IMR-90 (cell line): ENCODE measurements around the gene U2SURP.

Experiments used
- CHD1 ChIP-seq: IDR thresholded peaks from 2 replicates; pipeline ENCODE4 v1.6.1; 2012; ENCODE audit warnings: low read depth, low read length, improper control_type of control experiment
- CTCF ChIP-seq: conservative IDR thresholded peaks from 2 replicates; pipeline ENCODE4 v1.5.1; 2012; ENCODE audit warnings: mild to moderate bottlenecking, low read depth, low read length, improper control_type of control experiment
- POLR2A ChIP-seq: IDR thresholded peaks from 2 replicates; pipeline ENCODE4 v1.6.1; 2012; ENCODE audit warnings: mild to moderate bottlenecking, low read depth, low read length
- RFX5 ChIP-seq: IDR thresholded peaks from 2 replicates; pipeline ENCODE4 v1.8.0; 2012; ENCODE audit warnings: low read depth, mild to moderate bottlenecking, low read length, moderate library complexity

GRCh38 chr3:143090976-143091837 lies 89.8 kb downstream of the U2SURP start:
- no peak for TF ChIP-seq CTCF
- no peak for TF ChIP-seq POLR2A
- TF ChIP-seq CHD1 = no peak
- no peak for TF ChIP-seq RFX5
